ENCODE results near the gene ORC4.

ORC4 gene

GRCh38 chr2:148020111-148021058 lies at the start of gene ORC4:
TSS of gene ORC4 (minus strand) at chr2:148020737. CDS start at chr2:147975958, 44,779 bp downstream.
- peak; percentile 51 for DNase-seq

GRCh38 chr2:148067801-148068200 lies 47.3 kb upstream of the ORC4 start:
- no peak for DNase-seq

- DNase-seq = no peak
Observed at GRCh38 chr2:148065936-148066335, 45.4 kb upstream of the ORC4 start.

GRCh38 chr2:148063633-148064032 lies 43.1 kb upstream of the ORC4 start:
- DNase-seq = no peak

GRCh38 chr2:148058641-148059040 lies 38.1 kb upstream of the ORC4 start:
- DNase-seq = no peak

- no peak for DNase-seq
Observed at GRCh38 chr2:148052687-148053086, 32.1 kb upstream of the ORC4 start.

- DNase-seq = no peak
Observed at GRCh38 chr2:148049284-148049683, 28.7 kb upstream of the ORC4 start.

GRCh38 chr2:148048475-148049221 lies 28.1 kb upstream of the ORC4 start:
- DNase-seq = no peak

GRCh38 chr2:148046802-148047201 lies 26.3 kb upstream of the ORC4 start:
- no peak for DNase-seq

GRCh38 chr2:148044322-148044721 lies 23.8 kb upstream of the ORC4 start:
- DNase-seq = no peak

GRCh38 chr2:148042219-148042618 lies 21.7 kb upstream of the ORC4 start:
- DNase-seq = no peak

GRCh38 chr2:148039783-148040182 lies 19.2 kb upstream of the ORC4 start:
- no peak for DNase-seq

- no peak for DNase-seq
Observed at GRCh38 chr2:148032215-148032614, 11.7 kb upstream of the ORC4 start.

GRCh38 chr2:148031152-148031551 lies 10.6 kb upstream of the ORC4 start:
- no peak for DNase-seq

- no peak for DNase-seq
Observed at GRCh38 chr2:148028781-148029180, 8.2 kb upstream of the ORC4 start.

- DNase-seq = no peak
Observed at GRCh38 chr2:148027822-148028221, 7.3 kb upstream of the ORC4 start.

- DNase-seq = no peak
Observed at GRCh38 chr2:148026573-148026972, 6.0 kb upstream of the ORC4 start.

GRCh38 chr2:148023861-148024260 lies 3.3 kb upstream of the ORC4 start:
- DNase-seq = no peak

GRCh38 chr2:148022882-148023281 lies 2.3 kb upstream of the ORC4 start:
- DNase-seq = no peak

GRCh38 chr2:148022351-148022750 lies 1.8 kb upstream of the ORC4 start:
- DNase-seq = no peak

- no peak for DNase-seq
Observed at GRCh38 chr2:148021886-148022285, 1.3 kb upstream of the ORC4 start.

GRCh38 chr2:148021059-148021861 lies 723 bp upstream of the ORC4 start, which contains the start of gene MBD5:
TSS of gene MBD5 (plus strand) at chr2:148021091.
- DNase-seq = peak; percentile 13

- no peak for DNase-seq
Observed at GRCh38 chr2:148014616-148015015, 5.9 kb downstream of the ORC4 start.
